DLD1 (cell line): ENCODE measurements around the gene PHACTR3.

Experiments used
- in situ Hi-C: cut with HindIII; loops from 2 replicates; pipeline ENCODE4 v1.10.0; 2017; ENCODE audit warnings: low sequenced_read_pairs

PHACTR3 gene

GRCh38 chr20:59809630-59810448 is 205.5 kb downstream of the PHACTR3 start:
- in situ Hi-C loops, result no loop called here

- in situ Hi-C loops, result no loop called here
These were observed 206.3 kb downstream of the PHACTR3 start for GRCh38 chr20:59810449-59811187.

GRCh38 chr20:59811681-59812171 is 207.4 kb downstream of the PHACTR3 start:
- in situ Hi-C loops, result no loop called here

GRCh38 chr20:59812286-59813125 is 208.2 kb downstream of the PHACTR3 start:
- in situ Hi-C loops, result no loop called here

- in situ Hi-C loops, result no loop called here
These were observed 209.0 kb downstream of the PHACTR3 start for GRCh38 chr20:59813126-59813947.

GRCh38 chr20:59813948-59814839 is 209.9 kb downstream of the PHACTR3 start:
- in situ Hi-C loops, result no loop called here

- in situ Hi-C loops, result no loop called here
These were observed 210.6 kb downstream of the PHACTR3 start for GRCh38 chr20:59814840-59815340.

GRCh38 chr20:59816146-59816738 is 211.9 kb downstream of the PHACTR3 start:
- in situ Hi-C loops, result no loop called here

- in situ Hi-C loops, result no loop called here
These were observed 213.1 kb downstream of the PHACTR3 start for GRCh38 chr20:59817406-59817805.

GRCh38 chr20:59817846-59818615 is 213.7 kb downstream of the PHACTR3 start:
- in situ Hi-C loops, result no loop called here

GRCh38 chr20:59818911-59819310 is 214.6 kb downstream of the PHACTR3 start:
- in situ Hi-C loops, result no loop called here

- in situ Hi-C loops, result no loop called here
These were observed 215.3 kb downstream of the PHACTR3 start for GRCh38 chr20:59819496-59820203.

GRCh38 chr20:59820204-59821041 is 216.1 kb downstream of the PHACTR3 start:
- in situ Hi-C loops, result no loop called here

- in situ Hi-C loops, result no loop called here
These were observed 216.9 kb downstream of the PHACTR3 start for GRCh38 chr20:59821201-59821600.

- in situ Hi-C loops, result no loop called here
These were observed 217.4 kb downstream of the PHACTR3 start for GRCh38 chr20:59821788-59822187.

GRCh38 chr20:59822291-59823029 is 218.1 kb downstream of the PHACTR3 start:
- in situ Hi-C loops, result no loop called here
